ENCODE results near the gene HMX1. TPM values are rescaled to one million over a fixed set of nuclear protein-coding genes. Genes with fewer than 3 reads are reported as not detected.

Gene HMX1
- total and polyA plus RNA-seq, 9 donors = 0.08 to 0.21 (median 0.12) TPM; not detected in 1

- WGBS (ENCODE audit: insufficient coverage) = 92% methylated on average over 8 of the region's 9 CpGs
Observed at GRCh38 chr4:8904041-8904501, 32.4 kb upstream of the HMX1 start.

GRCh38 chr4:8901335-8901734 lies 29.7 kb upstream of the HMX1 start:
- Histone ChIP-seq H3K27me3 (ENCODE audit: control insufficient read depth, insufficient read depth, low read length) (peaks cover 25% of the 10 kb centered on the region), H3K9me3 (replicated peaks; ENCODE audit: control insufficient read depth, low read depth, low read length) (peaks cover 17% of the 10 kb centered on the region)

More at GRCh38 chr4:8904041-8904501, 32.4 kb upstream of the HMX1 start:
- H3K4me3 ChIP-seq (ENCODE audit: low read length) = no peak overlapping the region
- H3K9me3 ChIP-seq (replicated peaks; ENCODE audit: control insufficient read depth, low read depth, low read length) = peaks cover 17% of the 10 kb centered on the region
- H3K27me3 ChIP-seq (ENCODE audit: control insufficient read depth, insufficient read depth, low read length) = peaks cover 27% of the 10 kb centered on the region
- H3K4me1 ChIP-seq (ENCODE audit: control insufficient read depth, insufficient read depth, low read length) = no peaks in the 10 kb centered on the region
- no peak overlapping the region for H3K27ac ChIP-seq (ENCODE audit: low read length)
- H3K36me3 ChIP-seq (ENCODE audit: control insufficient read depth, insufficient read depth, low read length) = no peaks in the 10 kb centered on the region
- DNase-seq = no peak

GRCh38 chr4:8900588-8900987 lies 28.9 kb upstream of the HMX1 start:
- Histone ChIP-seq H3K4me3 (ENCODE audit: low read length) (no peak overlapping the region), H3K36me3 (ENCODE audit: control insufficient read depth, insufficient read depth, low read length) (no peaks in the 10 kb centered on the region), H3K27ac (ENCODE audit: low read length) (no peak overlapping the region), H3K27me3 (ENCODE audit: control insufficient read depth, insufficient read depth, low read length) (peaks cover 29% of the 10 kb centered on the region), H3K4me1 (ENCODE audit: control insufficient read depth, insufficient read depth, low read length) (peaks cover 13% of the 10 kb centered on the region), H3K9me3 (replicated peaks; ENCODE audit: control insufficient read depth, low read depth, low read length) (peaks cover 17% of the 10 kb centered on the region)
- no peak for DNase-seq
- 75% methylated on average over 4 of the region's 6 CpGs for WGBS (ENCODE audit: insufficient coverage)

More at GRCh38 chr4:8901335-8901734, 29.7 kb upstream of the HMX1 start:
- WGBS (ENCODE audit: insufficient coverage) = 99% methylated on average over 5 of the region's 6 CpGs
- no peak overlapping the region for H3K4me3 ChIP-seq (ENCODE audit: low read length)
- no peaks in the 10 kb centered on the region for H3K36me3 ChIP-seq (ENCODE audit: control insufficient read depth, insufficient read depth, low read length)
- peaks cover 13% of the 10 kb centered on the region for H3K4me1 ChIP-seq (ENCODE audit: control insufficient read depth, insufficient read depth, low read length)
- no peak overlapping the region for H3K27ac ChIP-seq (ENCODE audit: low read length)
- no peak for DNase-seq

GRCh38 chr4:8898419-8898818 lies 26.8 kb upstream of the HMX1 start:
- peak; percentile 93 for DNase-seq
- Histone ChIP-seq H3K36me3 (ENCODE audit: control insufficient read depth, insufficient read depth, low read length) (no peaks in the 10 kb centered on the region), H3K4me1 (ENCODE audit: control insufficient read depth, insufficient read depth, low read length) (peaks cover 20% of the 10 kb centered on the region), H3K27me3 (ENCODE audit: control insufficient read depth, insufficient read depth, low read length) (peaks cover 46% of the 10 kb centered on the region), H3K4me3 (ENCODE audit: low read length) (no peak overlapping the region), H3K9me3 (replicated peaks; ENCODE audit: control insufficient read depth, low read depth, low read length) (peaks cover 17% of the 10 kb centered on the region), H3K27ac (ENCODE audit: low read length) (peak overlapping the region; percentile 77)
- 18% methylated on average over 2 of the region's 10 CpGs for WGBS (ENCODE audit: insufficient coverage)

GRCh38 chr4:8897251-8898167 lies 25.9 kb upstream of the HMX1 start:
- H3K4me3 ChIP-seq (ENCODE audit: low read length) = no peak overlapping the region
- peaks cover 17% of the 10 kb centered on the region for H3K9me3 ChIP-seq (replicated peaks; ENCODE audit: control insufficient read depth, low read depth, low read length)
- H3K27me3 ChIP-seq (ENCODE audit: control insufficient read depth, insufficient read depth, low read length) = peaks cover 55% of the 10 kb centered on the region
- no peaks in the 10 kb centered on the region for H3K36me3 ChIP-seq (ENCODE audit: control insufficient read depth, insufficient read depth, low read length)
- H3K4me1 ChIP-seq (ENCODE audit: control insufficient read depth, insufficient read depth, low read length) = peaks cover 23% of the 10 kb centered on the region
- peak overlapping the region; percentile 77 for H3K27ac ChIP-seq (ENCODE audit: low read length)
- DNase-seq = peak; percentile 69
- WGBS (ENCODE audit: insufficient coverage) = 28% methylated on average over 15 of the region's 15 CpGs

- WGBS (ENCODE audit: insufficient coverage) = 100% methylated on average over 2 of the region's 5 CpGs
- peaks cover 23% of the 10 kb centered on the region for H3K4me1 ChIP-seq (ENCODE audit: control insufficient read depth, insufficient read depth, low read length)
- H3K36me3 ChIP-seq (ENCODE audit: control insufficient read depth, insufficient read depth, low read length) = no peaks in the 10 kb centered on the region
- no peak overlapping the region for H3K27ac ChIP-seq (ENCODE audit: low read length)
- DNase-seq = no peak
- peaks cover 64% of the 10 kb centered on the region for H3K27me3 ChIP-seq (ENCODE audit: control insufficient read depth, insufficient read depth, low read length)
- peaks cover 10% of the 10 kb centered on the region for H3K9me3 ChIP-seq (replicated peaks; ENCODE audit: control insufficient read depth, low read depth, low read length)
- H3K4me3 ChIP-seq (ENCODE audit: low read length) = no peak overlapping the region
Observed at GRCh38 chr4:8896506-8896905, 24.9 kb upstream of the HMX1 start.

GRCh38 chr4:8896071-8896470 lies 24.4 kb upstream of the HMX1 start:
- no peak for DNase-seq
- no peaks in the 10 kb centered on the region for H3K36me3 ChIP-seq (ENCODE audit: control insufficient read depth, insufficient read depth, low read length)
- WGBS (ENCODE audit: insufficient coverage) = 77% methylated on average over 9 of the region's 10 CpGs
- H3K4me1 ChIP-seq (ENCODE audit: control insufficient read depth, insufficient read depth, low read length) = peaks cover 23% of the 10 kb centered on the region
- H3K9me3 ChIP-seq (replicated peaks; ENCODE audit: control insufficient read depth, low read depth, low read length) = peaks cover 6% of the 10 kb centered on the region
- H3K27me3 ChIP-seq (ENCODE audit: control insufficient read depth, insufficient read depth, low read length) = peaks cover 68% of the 10 kb centered on the region
- H3K4me3 ChIP-seq (ENCODE audit: low read length) = no peak overlapping the region
- no peak overlapping the region for H3K27ac ChIP-seq (ENCODE audit: low read length)

- Histone ChIP-seq H3K4me3 (ENCODE audit: low read length) (no peak overlapping the region), H3K27ac (ENCODE audit: low read length) (no peak overlapping the region), H3K27me3 (ENCODE audit: control insufficient read depth, insufficient read depth, low read length) (peaks cover 76% of the 10 kb centered on the region), H3K4me1 (ENCODE audit: control insufficient read depth, insufficient read depth, low read length) (peaks cover 23% of the 10 kb centered on the region), H3K9me3 (replicated peaks; ENCODE audit: control insufficient read depth, low read depth, low read length) (no peaks in the 10 kb centered on the region), H3K36me3 (ENCODE audit: control insufficient read depth, insufficient read depth, low read length) (no peaks in the 10 kb centered on the region)
- no peak for DNase-seq
- 70% methylated on average over 4 of the region's 7 CpGs for WGBS (ENCODE audit: insufficient coverage)
Observed at GRCh38 chr4:8895295-8895694, 23.7 kb upstream of the HMX1 start.

- H3K27me3 ChIP-seq (ENCODE audit: control insufficient read depth, insufficient read depth, low read length) = peaks cover 85% of the 10 kb centered on the region
- H3K4me1 ChIP-seq (ENCODE audit: control insufficient read depth, insufficient read depth, low read length) = peaks cover 23% of the 10 kb centered on the region
- no peaks in the 10 kb centered on the region for H3K36me3 ChIP-seq (ENCODE audit: control insufficient read depth, insufficient read depth, low read length)
- no peak overlapping the region for H3K4me3 ChIP-seq (ENCODE audit: low read length)
- no peaks in the 10 kb centered on the region for H3K9me3 ChIP-seq (replicated peaks; ENCODE audit: control insufficient read depth, low read depth, low read length)
- DNase-seq = no peak
- H3K27ac ChIP-seq (ENCODE audit: low read length) = no peak overlapping the region
- 13% methylated on average over 13 of the region's 14 CpGs for WGBS (ENCODE audit: insufficient coverage)
Observed at GRCh38 chr4:8894424-8894816, 22.8 kb upstream of the HMX1 start.

GRCh38 chr4:8893624-8894423 lies 22.2 kb upstream of the HMX1 start:
- peaks cover 91% of the 10 kb centered on the region for H3K27me3 ChIP-seq (ENCODE audit: control insufficient read depth, insufficient read depth, low read length)
- H3K4me1 ChIP-seq (ENCODE audit: control insufficient read depth, insufficient read depth, low read length) = peaks cover 21% of the 10 kb centered on the region
- H3K27ac ChIP-seq (ENCODE audit: low read length) = no peak overlapping the region
- DNase-seq = no peak
- 1% methylated on average over 68 of the region's 68 CpGs for WGBS (ENCODE audit: insufficient coverage)
- H3K36me3 ChIP-seq (ENCODE audit: control insufficient read depth, insufficient read depth, low read length) = no peaks in the 10 kb centered on the region
- H3K9me3 ChIP-seq (replicated peaks; ENCODE audit: control insufficient read depth, low read depth, low read length) = no peaks in the 10 kb centered on the region
- H3K4me3 ChIP-seq (ENCODE audit: low read length) = no peak overlapping the region

All from muscle of leg (tissue), 11 donors.